DND-41 (cell line): ENCODE measurements around the gene ZFYVE28.
A peak's percentile ranks its signal among the peaks of the same experiment; 100 is the strongest.

Experiments used
- ATAC-seq: fragments of 200-7000 bp; cut with Tn5 transposase; 3 replicates; pipeline ENCODE4 v1.9.1; 2021; ENCODE audit warnings: low read depth; ENCODE audit not compliant: insufficient read depth
- DNase-seq: peaks from one replicate; pipeline ENCODE4 v3.0.0-alpha.2; 2020
- H2AFZ ChIP-seq: 2 replicates; pipeline ENCODE4 v1.6.0; 2012; ENCODE audit warnings: low read depth, low read length
- H3K27ac ChIP-seq: 2 replicates; pipeline ENCODE4 v1.5.1; 2012; ENCODE audit warnings: low read length, inconsistent platforms
- H3K27me3 ChIP-seq: fragments of 200-600 bp; sonication (generic); 2 replicates; pipeline ENCODE4 v1.6.0; 2012; ENCODE audit warnings: low read length, mild to moderate bottlenecking, inconsistent platforms; ENCODE audit not compliant: insufficient read depth, poor library complexity
- H3K36me3 ChIP-seq: 2 replicates; pipeline ENCODE4 v1.5.1; 2012; ENCODE audit warnings: low read length, inconsistent platforms; ENCODE audit not compliant: insufficient read depth
- H3K4me1 ChIP-seq: 2 replicates; pipeline ENCODE4 v1.5.1; 2012; ENCODE audit warnings: mild to moderate bottlenecking, low read length; ENCODE audit not compliant: insufficient read depth
- H3K4me2 ChIP-seq: 2 replicates; pipeline ENCODE4 v1.6.0; 2012; ENCODE audit warnings: mild to moderate bottlenecking, moderate library complexity, low read length, inconsistent platforms; ENCODE audit not compliant: insufficient read depth
- H3K4me3 ChIP-seq, 2 experiments: fragments of 200-600 bp in 1 of 2; shearing (Covaris generic) in 1 of 2; 2 replicates each; pipeline ENCODE4 v1.5.1; 2012 to 2016; ENCODE audit warnings: inconsistent platforms in 2 of 2, low read length in 2 of 2, mild to moderate bottlenecking in 2 of 2, low read depth in 1 of 2, moderate library complexity in 1 of 2
- H3K79me2 ChIP-seq: 2 replicates; pipeline ENCODE4 v1.6.0; 2012; ENCODE audit warnings: low read length, inconsistent platforms; ENCODE audit not compliant: insufficient read depth
- H3K9ac ChIP-seq: 2 replicates; pipeline ENCODE4 v1.6.0; 2012; ENCODE audit warnings: low read depth, mild to moderate bottlenecking, inconsistent platforms, low read length, moderate library complexity
- H3K9me3 ChIP-seq: 2 replicates; pipeline ENCODE4 v1.5.1; 2012; ENCODE audit warnings: low read length, moderate library complexity, mild to moderate bottlenecking, inconsistent platforms; ENCODE audit not compliant: insufficient read depth, severe bottlenecking
- H4K20me1 ChIP-seq: 2 replicates; pipeline ENCODE4 v1.6.0; 2012; ENCODE audit warnings: low read length; ENCODE audit not compliant: insufficient read depth
- CTCF ChIP-seq: IDR thresholded peaks from 2 replicates; pipeline ENCODE4 v1.5.1; 2012; ENCODE audit warnings: borderline replicate concordance, low read length, moderate library complexity, mild to moderate bottlenecking; ENCODE audit not compliant: poor library complexity, severe bottlenecking; ENCODE audit errors: extremely low read depth
- EZH2 ChIP-seq: IDR thresholded peaks from 3 replicates; pipeline ENCODE4 v1.6.1; 2012; ENCODE audit warnings: borderline replicate concordance, low read depth, mild to moderate bottlenecking, moderate library complexity, low read length, inconsistent platforms; ENCODE audit not compliant: severe bottlenecking

ZFYVE28 gene

GRCh38 chr4:2324891-2325290 lies 93.6 kb downstream of the ZFYVE28 start:
- Histone ChIP-seq H3K79me2 (no peaks in the 10 kb centered on the region), H3K27me3 (no peaks in the 10 kb centered on the region), H3K4me3 (no peak overlapping the region), H2AFZ (no peak overlapping the region), H3K36me3 (no peaks in the 10 kb centered on the region), H3K4me1 (no peaks in the 10 kb centered on the region), H3K4me2 (no peak overlapping the region), H3K9me3 (peaks cover 1% of the 10 kb centered on the region), H3K9ac (no peak overlapping the region), H3K27ac (no peak overlapping the region), H4K20me1 (no peaks in the 10 kb centered on the region)
- TF ChIP-seq EZH2 (no peak), CTCF (no peak)
- ATAC-seq (no peak), DNase-seq (no peak)

GRCh38 chr4:2322841-2323240 lies 95.6 kb downstream of the ZFYVE28 start:
- H3K4me2 ChIP-seq = no peak overlapping the region
- ATAC-seq = no peak
- no peak for TF ChIP-seq EZH2
- TF ChIP-seq CTCF = no peak
- no peaks in the 10 kb centered on the region for H3K4me1 ChIP-seq
- no peak overlapping the region for H3K9ac ChIP-seq
- no peak for DNase-seq
- no peaks in the 10 kb centered on the region for H3K36me3 ChIP-seq
- no peaks in the 10 kb centered on the region for H3K27me3 ChIP-seq
- no peak overlapping the region for H3K4me3 ChIP-seq
- peaks cover 1% of the 10 kb centered on the region for H3K9me3 ChIP-seq
- H3K79me2 ChIP-seq = no peaks in the 10 kb centered on the region
- H2AFZ ChIP-seq = peak overlapping the region; percentile 33; the same call in 1 of the 2 replicates
- H4K20me1 ChIP-seq = no peaks in the 10 kb centered on the region
- H3K27ac ChIP-seq = no peak overlapping the region

- no peak overlapping the region for H3K9ac ChIP-seq
- H3K4me1 ChIP-seq = no peaks in the 10 kb centered on the region
- DNase-seq (no peak), ATAC-seq (no peak)
- no peak overlapping the region for H3K4me3 ChIP-seq
- H3K79me2 ChIP-seq = no peaks in the 10 kb centered on the region
- no peak overlapping the region for H2AFZ ChIP-seq
- H3K4me2 ChIP-seq = no peak overlapping the region
- H3K27me3 ChIP-seq = no peaks in the 10 kb centered on the region
- H4K20me1 ChIP-seq = no peaks in the 10 kb centered on the region
- no peaks in the 10 kb centered on the region for H3K36me3 ChIP-seq
- TF ChIP-seq CTCF (no peak), EZH2 (no peak)
- H3K9me3 ChIP-seq = peaks cover under 1% of the 10 kb centered on the region
- H3K27ac ChIP-seq = no peak overlapping the region
Observed at GRCh38 chr4:2322227-2322626, 96.2 kb downstream of the ZFYVE28 start.
